SK-N-SH (cell line): ENCODE measurements around the gene HOXB5.

Experiments used
- NRF1 ChIP-seq: IDR thresholded peaks from 2 replicates; pipeline ENCODE4 v1.6.1; 2012; ENCODE audit warnings: low read depth, mild to moderate bottlenecking, low read length
- TF ChIP-seq, protein P1 (sequence below): fragments of 200-600 bp; sonication (generic); IDR thresholded peaks from 2 replicates; pipeline ENCODE4 v1.6.1; 2017; ENCODE audit warnings: antibody characterized with exemption, mild to moderate bottlenecking, moderate library complexity

DNA sequence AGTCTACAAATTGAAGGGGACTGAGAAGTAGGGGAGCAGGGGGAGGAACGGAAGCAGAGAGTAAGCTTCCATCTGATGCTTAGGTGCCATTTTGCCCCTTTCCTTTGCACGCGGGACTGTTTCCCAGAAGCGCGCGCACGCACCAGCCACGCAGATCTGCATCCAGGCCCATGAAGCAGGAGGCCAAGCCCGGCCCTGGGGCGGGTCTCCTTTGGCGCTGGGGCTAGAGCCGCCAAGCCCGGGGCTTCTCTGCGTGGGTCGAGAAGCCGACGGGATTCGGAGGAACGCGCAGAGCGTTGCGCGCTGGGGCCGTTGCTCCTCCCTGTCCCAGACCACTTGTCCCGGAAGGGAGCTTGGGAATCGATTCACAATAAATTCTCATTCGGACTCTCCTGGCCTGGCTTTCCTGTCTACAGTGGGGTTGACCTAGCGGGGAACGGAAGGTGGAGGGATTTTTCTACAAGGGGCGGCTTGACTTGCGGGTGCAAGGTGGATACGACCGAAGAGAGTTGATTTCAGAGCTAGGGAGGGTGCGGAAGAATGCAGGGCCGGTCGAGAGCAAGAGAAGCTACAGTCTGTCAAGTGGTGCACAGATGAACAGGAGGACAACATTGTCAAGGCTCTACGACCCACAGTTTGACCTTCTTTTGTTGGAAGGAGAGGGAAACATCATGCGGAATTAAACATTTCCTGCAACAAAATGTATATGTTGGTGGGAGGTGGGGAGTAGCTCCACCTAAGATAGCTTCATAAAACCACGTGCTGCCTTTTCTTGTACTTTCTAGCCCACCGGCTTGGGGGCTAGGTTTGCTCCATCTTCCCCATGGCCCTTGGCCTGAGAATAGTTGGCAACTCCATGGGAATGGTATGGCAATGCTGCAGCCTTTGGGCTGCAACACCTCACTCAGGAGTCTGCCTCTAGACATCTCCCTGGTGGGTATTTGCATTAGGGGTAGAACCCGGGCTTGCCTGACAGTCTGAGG is 28.1 kb upstream of the HOXB5 start:
- TF ChIP-seq NRF1 = no peak
- TF ChIP-seq, protein P1, sequence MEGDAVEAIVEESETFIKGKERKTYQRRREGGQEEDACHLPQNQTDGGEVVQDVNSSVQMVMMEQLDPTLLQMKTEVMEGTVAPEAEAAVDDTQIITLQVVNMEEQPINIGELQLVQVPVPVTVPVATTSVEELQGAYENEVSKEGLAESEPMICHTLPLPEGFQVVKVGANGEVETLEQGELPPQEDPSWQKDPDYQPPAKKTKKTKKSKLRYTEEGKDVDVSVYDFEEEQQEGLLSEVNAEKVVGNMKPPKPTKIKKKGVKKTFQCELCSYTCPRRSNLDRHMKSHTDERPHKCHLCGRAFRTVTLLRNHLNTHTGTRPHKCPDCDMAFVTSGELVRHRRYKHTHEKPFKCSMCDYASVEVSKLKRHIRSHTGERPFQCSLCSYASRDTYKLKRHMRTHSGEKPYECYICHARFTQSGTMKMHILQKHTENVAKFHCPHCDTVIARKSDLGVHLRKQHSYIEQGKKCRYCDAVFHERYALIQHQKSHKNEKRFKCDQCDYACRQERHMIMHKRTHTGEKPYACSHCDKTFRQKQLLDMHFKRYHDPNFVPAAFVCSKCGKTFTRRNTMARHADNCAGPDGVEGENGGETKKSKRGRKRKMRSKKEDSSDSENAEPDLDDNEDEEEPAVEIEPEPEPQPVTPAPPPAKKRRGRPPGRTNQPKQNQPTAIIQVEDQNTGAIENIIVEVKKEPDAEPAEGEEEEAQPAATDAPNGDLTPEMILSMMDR = no peak
